M059J (cell line): ENCODE results near the gene MCTP2. TPM values are rescaled to one million over a fixed set of nuclear protein-coding genes. Genes with fewer than 3 reads are reported as not detected.

Experiments used
- DNase-seq: peaks from one replicate; pipeline ENCODE4 v3.0.0-alpha.2; 2012; ENCODE audit warnings: low read depth
- total RNA-seq: library from RNA; depleted of rRNA; stranded (reverse); fragments of >200 nt; shearing (Covaris generic); gene quantifications from 2 replicates; pipeline ENCODE4 v1.2.3, GENCODE V29; 2014

The MCTP2 gene
- total RNA-seq, 1 experiment from 2014 or later = 0.91 TPM

GRCh38 chr15:94526071-94526689, 294.8 kb downstream of the MCTP2 start:
- DNase-seq = no peak

DNA sequence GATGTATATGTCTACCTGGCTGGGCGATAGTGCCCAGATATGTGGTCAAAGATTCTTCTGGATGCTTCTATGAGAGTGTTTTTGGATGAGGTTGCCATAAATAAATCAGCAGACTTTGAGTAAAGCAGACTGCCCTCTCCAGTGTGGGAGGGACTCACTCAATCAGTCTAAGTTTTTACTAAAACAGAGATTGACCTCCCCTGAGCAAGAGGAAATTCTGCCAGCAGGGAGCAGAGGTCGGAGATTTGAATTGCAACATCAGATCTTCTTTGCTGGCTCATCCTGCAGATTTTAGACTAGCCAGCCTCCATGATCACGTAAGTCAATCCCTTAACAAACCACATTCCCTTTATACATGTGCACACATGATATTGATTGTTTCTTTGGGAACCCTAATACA, 300.9 kb downstream of the MCTP2 start:
- no peak for DNase-seq
